HEK293T (cell line): ENCODE results near the gene TMUB1.

Experiments
- CTCF ChIA-PET: fragments of 350-600 bp; formaldehyde crosslinking; extraction: SDS; loops from one replicate; lab custom pipeline; 2021; ENCODE audit warnings: antibody characterized with exemption, inconsistent platforms; lab: Yijun Ruan, JAX
- POLR2A ChIA-PET: fragments of 350-600 bp; formaldehyde crosslinking; extraction: SDS; loops from one replicate; lab custom pipeline; 2020; ENCODE audit warnings: antibody characterized with exemption, inconsistent platforms; lab: Yijun Ruan, JAX
- DNase-seq: peaks from one replicate; pipeline ENCODE4 v3.0.0; 2012; ENCODE audit warnings: mixed read lengths; ENCODE audit errors: extremely low spot score
- ARNT ChIP-seq: fragments of 450-650 bp; IDR thresholded peaks from 2 replicates; pipeline ENCODE4 v1.6.1; 2017; ENCODE audit warnings: mild to moderate bottlenecking
- BHLHE40 ChIP-seq: fragments of 450-650 bp; IDR thresholded peaks from 2 replicates; pipeline ENCODE4 v1.6.1; 2016; ENCODE audit warnings: mild to moderate bottlenecking, moderate library complexity, borderline replicate concordance
- CTBP1 ChIP-seq: fragments of 450-650 bp; IDR thresholded peaks from 2 replicates; pipeline ENCODE4 v1.6.1; 2016; ENCODE audit warnings: borderline replicate concordance
- ELF4 ChIP-seq: fragments of 450-650 bp; IDR thresholded peaks from 2 replicates; pipeline ENCODE4 v1.6.1; 2017; ENCODE audit warnings: antibody characterized with exemption
- FOXA1 ChIP-seq: fragments of 450-650 bp; IDR thresholded peaks from 2 replicates; pipeline ENCODE4 v1.6.1; 2016; ENCODE audit warnings: mild to moderate bottlenecking
- FOXK2 ChIP-seq: fragments of 450-650 bp; IDR thresholded peaks from 2 replicates; pipeline ENCODE4 v1.6.1; 2016; ENCODE audit warnings: mild to moderate bottlenecking
- FOXM1 ChIP-seq: fragments of 450-650 bp; IDR thresholded peaks from 2 replicates; pipeline ENCODE4 v1.6.1; 2017; ENCODE audit warnings: mild to moderate bottlenecking, borderline replicate concordance
- HDGF ChIP-seq: fragments of 450-650 bp; IDR thresholded peaks from 2 replicates; pipeline ENCODE4 v1.6.1; 2017; ENCODE audit warnings: antibody characterized with exemption, borderline replicate concordance
- L3MBTL2 ChIP-seq: fragments of 450-650 bp; conservative IDR thresholded peaks from 2 replicates; pipeline ENCODE4 v1.6.1; 2016; ENCODE audit warnings: mild to moderate bottlenecking
- LEF1 ChIP-seq: fragments of 450-650 bp; IDR thresholded peaks from 2 replicates; pipeline ENCODE4 v1.6.1; 2017; ENCODE audit warnings: mild to moderate bottlenecking, borderline replicate concordance
- NFRKB ChIP-seq: fragments of 450-650 bp; IDR thresholded peaks from 2 replicates; pipeline ENCODE4 v1.6.1; 2016; ENCODE audit warnings: mild to moderate bottlenecking, moderate library complexity
- PKNOX1 ChIP-seq: fragments of 450-650 bp; IDR thresholded peaks from 2 replicates; pipeline ENCODE4 v1.6.1; 2016
- SP1 ChIP-seq: fragments of 450-650 bp; IDR thresholded peaks from 2 replicates; pipeline ENCODE4 v1.6.1; 2017
- SUZ12 ChIP-seq: fragments of 450-650 bp; IDR thresholded peaks from 2 replicates; pipeline ENCODE4 v1.6.1; 2016; ENCODE audit warnings: mild to moderate bottlenecking
- TARDBP ChIP-seq: fragments of 450-650 bp; IDR thresholded peaks from 2 replicates; pipeline ENCODE4 v1.6.1; 2016
- ZNF384 ChIP-seq: fragments of 450-650 bp; IDR thresholded peaks from 2 replicates; pipeline ENCODE4 v1.6.1; 2016

The TMUB1 gene

GRCh38 chr7:151088856-151089699 lies 5.8 kb upstream of the TMUB1 start:
- TF ChIP-seq NFRKB: no peak
- TF ChIP-seq HDGF: 0 out of 2 replicates have a peak, but pooled peaks have one; percentile 45
- POLR2A ChIA-PET: interaction anchor here (0.7 to 1.5 kb wide), 5 partner anchors 8 to 69 kb away, joined by 3 to 4 read pairs (median 3); partner anchors contain the start of genes FASTK and SLC4A2
- no peak for DNase-seq
- CTCF ChIA-PET: interaction anchor here (1.2 to 1.6 kb wide), 3 partner anchors 12 to 70 kb away, joined by 4 to 5 read pairs (median 4); no protein-coding TSS in a partner anchor

DNA sequence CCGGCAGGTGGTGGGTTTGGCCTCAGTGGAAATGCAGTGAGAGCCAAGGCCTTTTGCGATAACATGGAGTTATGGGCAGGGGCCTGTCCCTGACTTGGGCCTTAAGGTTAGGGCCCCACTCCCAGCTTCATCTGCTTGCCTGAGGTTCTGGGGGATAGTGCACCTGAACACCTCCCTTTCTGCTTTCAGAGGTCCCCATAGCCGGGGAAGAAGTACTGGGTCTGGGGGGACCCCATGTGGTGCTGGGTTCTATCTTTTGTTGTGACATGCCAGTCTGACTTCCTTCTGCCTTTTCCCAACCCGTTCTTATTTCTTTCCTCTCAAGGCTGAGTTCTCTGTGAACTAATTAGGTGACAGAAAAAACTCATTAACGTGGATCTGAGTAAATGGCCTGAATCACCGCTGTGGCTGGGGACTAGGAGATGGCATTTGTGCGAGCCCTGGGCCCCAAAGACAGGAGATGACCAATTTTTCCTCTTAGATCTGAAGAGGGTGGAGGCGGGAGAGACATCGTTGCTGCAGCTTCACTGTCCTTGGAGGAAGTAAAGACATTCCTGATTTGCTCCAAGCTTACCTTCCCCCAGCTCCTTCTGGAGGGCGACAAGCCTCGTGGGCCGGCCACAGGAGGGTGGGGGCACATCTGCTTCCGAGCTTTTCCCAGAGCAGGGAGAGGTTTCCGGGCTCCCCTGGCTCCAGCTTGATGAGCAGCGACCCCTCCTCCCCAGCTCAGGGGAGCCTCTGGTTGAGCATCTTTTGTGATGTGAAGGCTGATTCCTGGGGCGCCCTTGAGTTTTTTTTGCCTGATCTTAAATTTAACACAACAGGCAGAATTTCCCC lies 4.9 kb upstream of the TMUB1 start:
- DNase-seq: no peak
- TF ChIP-seq NFRKB: no peak
- TF ChIP-seq ARNT: no peak
- TF ChIP-seq L3MBTL2: no peak
- TF ChIP-seq SUZ12: no peak
- TF ChIP-seq CTBP1: no peak
- no peak for TF ChIP-seq ELF4
- no peak for TF ChIP-seq SP1
- POLR2A ChIA-PET: interaction anchor here (0.7 to 1.5 kb wide), 6 partner anchors 14 to 68 kb away, joined by 3 to 4 read pairs (median 3); partner anchors contain the start of gene SLC4A2
- CTCF ChIA-PET: interaction anchor here (1.2 to 1.7 kb wide), 3 partner anchors 12 to 69 kb away, joined by 4 to 13 read pairs (median 5); no protein-coding TSS in a partner anchor

GRCh38 chr7:151087245-151088018 lies 4.1 kb upstream of the TMUB1 start:
- ChIA-PET CTCF (interaction anchor here (1.2 to 1.7 kb wide), 3 partner anchors 13 to 69 kb away, joined by 4 to 13 read pairs (median 5); no protein-coding TSS in a partner anchor), POLR2A (interaction anchor here (0.7 to 2.8 kb wide), 4 partner anchors 11 to 190 kb away, joined by 3 to 14 read pairs (median 4); no protein-coding TSS in a partner anchor)
- TF ChIP-seq BHLHE40 (no peak), LEF1 (peak; percentile 44; the same call in 1 of the 2 replicates)
- peak; percentile 60 for DNase-seq

GRCh38 chr7:151086802-151087244 lies 3.5 kb upstream of the TMUB1 start:
- ChIA-PET CTCF (interaction anchor here (1.7 kb wide), 1 partner anchor 24 kb away, joined by 13 read pairs; no protein-coding TSS in a partner anchor), POLR2A (interaction anchor here (1.3 to 2.8 kb wide), 3 partner anchors 10 to 190 kb away, joined by 4 to 14 read pairs (median 7); no protein-coding TSS in a partner anchor)
- TF ChIP-seq L3MBTL2 (peak; percentile 87), PKNOX1 (no peak), LEF1 (no peak), SUZ12 (no peak), FOXK2 (no peak), ZNF384 (no peak)
- DNase-seq: no peak

GRCh38 chr7:151085691-151086620 lies 2.7 kb upstream of the TMUB1 start, which contains the start of gene AGAP3:
Gene AGAP3 (plus strand): TSS chr7:151086475. CDS start chr7:151086742, 267 bp downstream.
- peak; percentile 94 for DNase-seq
- POLR2A ChIA-PET: interaction anchor here (0.6 to 2.8 kb wide), 17 partner anchors 8 to 1939 kb away, joined by 3 to 21 read pairs (median 5); partner anchors contain the start of genes ABCB8, ABCF2, CHPF2 and SLC4A2
- TF ChIP-seq HDGF (peak; percentile 96; the same call in 1 of the 2 replicates), NFRKB (no peak), ZNF384 (no peak), CTBP1 (no peak), L3MBTL2 (no peak; the same call in none of the 2 replicates), BHLHE40 (no peak), FOXK2 (no peak), FOXM1 (peak; percentile 55; the same call in 1 of the 2 replicates), TARDBP (no peak), SP1 (no peak), LEF1 (no peak), ELF4 (no peak), FOXA1 (no peak)
- CTCF ChIA-PET: interaction anchor here (0.7 to 1.6 kb wide), 3 partner anchors 22 to 187 kb away, joined by 3 to 5 read pairs (median 5); no protein-coding TSS in a partner anchor
